CD4-positive, alpha-beta T cell treated with Interleukin-15 for 4 hours (primary cell): Measurements from ENCODE around the gene S100A5.

Experiments
- DNase-seq: peaks from one replicate; pipeline ENCODE4 v3.0.0-alpha.2; 2020; ENCODE audit warnings: low spot score

Gene S100A5

DNA sequence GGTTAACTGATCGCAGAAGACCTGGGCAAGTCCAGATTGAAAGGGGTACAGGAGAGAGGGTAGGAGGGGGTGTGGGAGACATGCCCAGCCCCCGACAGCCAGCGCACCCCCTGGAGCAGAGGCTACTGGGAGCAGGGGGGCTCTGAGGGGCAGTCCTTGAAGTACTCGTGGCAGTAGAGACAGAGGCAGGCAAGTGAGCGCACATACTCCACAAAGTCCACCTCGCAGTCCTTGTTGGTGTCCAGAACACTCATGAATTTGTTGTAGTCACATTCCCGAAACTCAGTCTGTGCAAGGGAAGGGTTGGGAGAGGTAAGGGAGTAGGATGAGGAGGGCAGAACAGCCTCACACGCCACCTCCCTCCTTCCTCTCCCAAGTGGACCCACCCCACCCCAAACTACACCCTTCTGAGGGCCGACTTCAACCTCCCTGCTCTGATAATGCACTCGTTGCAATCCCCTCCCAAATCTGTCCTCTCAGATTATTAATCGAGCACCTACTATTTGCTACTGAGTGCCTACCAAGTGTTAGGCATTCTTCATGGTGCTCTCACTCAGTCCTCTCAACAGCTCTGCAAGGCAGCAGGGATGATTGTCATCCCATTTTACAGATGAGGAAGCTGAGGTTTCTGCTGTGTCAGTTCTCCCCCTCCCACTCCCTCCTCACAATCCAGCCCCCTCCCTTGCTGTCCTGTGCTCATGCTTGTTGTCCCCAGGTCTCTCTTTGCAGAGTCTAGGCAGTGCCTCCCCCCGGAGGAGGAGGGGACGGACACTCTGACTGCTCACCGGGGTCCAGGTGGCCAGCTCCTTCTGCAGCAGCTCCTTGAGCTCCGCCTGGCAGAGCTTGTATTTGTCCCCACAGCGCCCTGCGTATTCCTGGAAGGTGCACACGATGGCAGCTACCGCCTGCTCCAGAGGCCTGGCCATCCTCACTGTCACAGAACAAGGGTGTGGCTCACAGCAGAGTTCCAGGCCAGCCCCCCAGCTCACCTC lies 7.1 kb upstream of the S100A5 start:
- no peak for DNase-seq

GRCh38 chr1:153546796-153547559 lies 6.2 kb upstream of the S100A5 start:
- no peak for DNase-seq

- DNase-seq: no peak
Observed at GRCh38 chr1:153546371-153546770, 5.6 kb upstream of the S100A5 start.

DNA sequence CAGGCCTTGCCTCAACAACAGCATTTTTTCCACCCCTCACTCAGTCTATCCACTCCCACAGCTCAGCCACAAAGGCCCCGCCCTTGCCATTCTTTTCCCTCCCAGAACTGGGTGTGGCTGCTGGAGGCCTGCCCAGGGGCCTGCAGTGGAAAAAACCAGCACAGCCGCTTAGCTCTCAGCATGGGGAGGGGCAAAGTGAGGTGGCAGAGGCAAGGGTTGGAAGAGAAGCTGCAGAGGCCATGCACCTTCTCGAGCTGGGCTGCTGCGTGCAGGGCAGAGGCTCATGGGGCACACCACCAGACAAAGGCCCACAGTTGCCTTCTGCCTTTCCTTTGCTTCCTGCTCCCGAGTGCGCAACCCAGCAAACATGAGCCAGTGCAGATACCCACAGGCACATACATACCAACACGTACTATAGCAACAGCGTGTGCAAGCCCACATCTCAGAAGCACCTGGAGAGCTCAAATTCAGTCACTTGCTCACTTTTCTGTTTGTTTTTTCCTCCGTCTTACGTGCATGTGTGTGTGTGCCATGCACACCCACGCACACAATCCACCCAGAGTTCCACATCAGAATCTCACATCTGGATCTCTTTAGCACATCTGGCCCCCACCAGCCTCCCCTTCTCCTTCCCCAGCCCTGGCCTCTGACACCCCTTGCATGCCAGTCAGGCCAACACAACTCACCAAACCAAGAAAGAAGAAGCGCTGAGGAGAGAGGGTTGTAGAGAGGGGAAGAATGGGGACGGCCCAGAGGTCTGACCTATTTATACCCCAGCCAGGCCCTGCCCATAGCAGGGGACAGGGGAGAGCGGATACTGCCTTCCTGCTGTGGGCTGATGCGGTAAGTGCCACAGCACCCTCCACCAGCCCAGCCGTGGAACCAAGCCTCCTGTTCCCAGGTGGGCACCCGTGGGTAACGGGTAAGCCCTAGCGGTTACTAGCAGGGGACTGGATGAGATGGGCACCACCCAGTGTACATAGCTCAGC lies 4.6 kb upstream of the S100A5 start, which contains the start of gene S100A4:
S100A4 (minus strand) TSS at position 740 of the 989 bp plus-strand sequence. CDS start 1,012 bp downstream, outside the sequence.
- DNase-seq: peak; percentile 93

DNA sequence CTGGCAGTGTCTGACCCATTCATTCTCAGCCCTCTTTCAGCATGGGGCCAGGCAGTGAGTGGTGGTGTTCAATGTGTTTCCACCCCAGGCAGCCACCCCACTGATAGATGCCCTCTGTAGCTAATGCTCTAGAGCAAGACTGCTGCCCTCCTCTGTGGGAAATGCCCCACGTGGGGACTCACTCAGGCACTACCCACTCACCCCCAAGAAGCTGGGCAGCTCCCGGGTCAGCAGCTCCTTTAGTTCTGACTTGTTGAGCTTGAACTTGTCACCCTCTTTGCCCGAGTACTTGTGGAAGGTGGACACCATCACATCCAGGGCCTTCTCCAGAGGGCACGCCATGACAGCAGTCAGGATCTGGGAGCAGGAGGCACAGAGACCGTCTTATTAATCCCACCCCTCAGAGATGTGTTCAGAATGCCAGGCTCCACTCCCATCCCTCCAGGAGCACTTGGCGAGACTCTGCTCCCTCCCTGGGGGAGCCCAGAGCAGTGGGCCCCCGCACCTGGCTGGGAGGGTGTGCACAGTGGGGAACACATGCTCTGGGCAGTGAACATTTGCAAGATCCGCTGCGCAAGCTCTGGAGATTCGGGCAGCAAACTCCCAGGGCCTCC lies 3.8 kb upstream of the S100A5 start:
- DNase-seq: no peak

DNA sequence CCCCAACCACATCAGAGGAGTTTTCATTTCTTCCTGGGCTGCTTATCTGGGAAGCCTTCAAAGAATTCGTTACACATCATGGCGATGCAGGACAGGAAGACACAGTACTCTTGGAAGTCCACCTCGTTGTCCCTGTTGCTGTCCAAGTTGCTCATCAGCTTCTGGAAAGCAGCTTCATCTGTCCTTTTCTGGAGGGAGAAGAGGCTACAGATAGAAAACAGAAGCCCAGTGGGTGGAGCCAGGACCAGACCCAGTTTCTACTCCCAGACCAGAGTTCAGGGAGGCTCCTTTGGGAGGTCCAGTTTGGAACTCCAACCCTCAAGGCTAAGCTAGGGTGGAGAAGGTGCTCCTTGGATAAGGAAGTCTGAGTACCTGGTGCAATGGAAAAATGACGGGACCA lies 3.0 kb upstream of the S100A5 start:
- DNase-seq: no peak

DNA sequence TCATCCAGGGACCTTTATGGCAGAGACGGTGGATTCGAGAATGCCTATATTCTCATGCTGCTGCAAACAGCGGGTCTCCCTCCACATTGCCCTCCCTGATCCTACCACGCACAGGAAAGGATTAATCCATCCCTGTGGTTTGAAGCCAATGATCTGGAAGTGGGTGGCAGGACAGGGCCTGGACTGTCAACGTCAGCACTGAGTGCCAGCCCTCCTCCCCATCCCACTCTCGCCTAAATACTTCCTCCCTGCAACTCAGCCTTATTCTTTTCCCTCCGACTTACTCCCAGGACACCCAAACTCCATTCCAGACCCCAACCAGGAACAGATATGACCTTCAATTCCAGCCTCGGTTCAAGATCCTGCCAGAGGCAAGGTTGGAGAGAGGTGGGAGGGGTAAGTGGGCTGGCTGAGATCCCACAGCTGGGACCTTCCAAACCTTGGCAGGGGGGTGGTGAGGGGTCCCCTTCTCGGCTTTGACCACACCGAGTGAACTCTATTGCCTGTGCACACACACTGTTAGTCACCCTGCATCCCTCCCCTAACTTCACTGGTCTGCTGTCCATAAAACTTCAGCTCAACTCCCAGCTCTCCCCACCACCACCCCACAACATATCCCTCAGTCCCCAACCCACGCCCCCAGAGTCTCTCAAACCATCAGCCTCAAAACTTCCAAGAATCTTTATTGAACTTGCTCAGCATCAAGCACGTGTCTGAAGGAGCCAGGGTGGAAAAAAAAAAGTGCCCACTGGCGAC lies 2.4 kb upstream of the S100A5 start:
- no peak for DNase-seq

DNA sequence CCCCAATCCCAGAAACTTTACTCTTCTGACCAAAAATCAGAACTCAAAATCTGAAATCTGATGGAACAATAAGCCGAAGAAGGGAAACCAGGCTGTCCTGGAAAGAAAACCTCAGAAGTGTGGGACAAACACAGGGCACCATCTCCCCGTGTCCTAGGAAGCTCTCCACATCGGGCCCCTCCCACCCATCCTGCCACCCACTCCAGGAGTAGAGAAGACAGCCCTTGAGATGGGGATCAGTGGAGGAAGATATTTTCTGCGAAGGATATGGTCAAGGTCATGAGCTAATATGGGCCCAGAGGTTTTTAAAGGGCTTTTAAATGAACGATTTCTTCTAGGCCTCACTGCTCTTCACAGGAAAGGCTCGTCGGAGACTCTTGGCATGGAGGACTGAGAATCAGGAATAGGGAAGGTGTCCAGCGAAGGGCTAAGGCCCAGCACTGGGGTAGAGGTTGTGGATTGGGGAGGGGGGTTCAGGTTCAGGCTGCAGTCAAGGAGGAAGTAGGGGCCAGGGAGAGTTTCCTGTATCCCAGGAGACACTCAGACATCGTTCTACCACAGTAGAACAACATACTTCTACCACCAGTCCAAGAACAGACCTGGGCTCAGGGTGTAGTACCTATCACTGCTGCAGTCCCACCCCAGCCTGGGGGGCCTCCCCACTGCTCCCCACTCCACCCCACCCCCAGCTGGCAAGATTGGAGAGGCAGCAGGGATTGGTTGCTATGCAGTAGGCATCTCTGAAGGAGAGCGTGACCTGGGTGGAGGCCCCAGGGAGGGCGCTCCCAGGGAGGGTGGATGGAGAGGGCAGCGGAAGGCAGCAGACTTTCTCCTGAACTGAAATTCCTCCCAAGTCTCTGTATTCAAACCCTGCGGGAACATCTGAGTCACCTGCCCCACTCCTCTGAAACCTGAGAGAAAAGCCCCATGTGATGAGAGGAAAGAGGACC lies 1.2 kb upstream of the S100A5 start:
- DNase-seq: no peak

DNA sequence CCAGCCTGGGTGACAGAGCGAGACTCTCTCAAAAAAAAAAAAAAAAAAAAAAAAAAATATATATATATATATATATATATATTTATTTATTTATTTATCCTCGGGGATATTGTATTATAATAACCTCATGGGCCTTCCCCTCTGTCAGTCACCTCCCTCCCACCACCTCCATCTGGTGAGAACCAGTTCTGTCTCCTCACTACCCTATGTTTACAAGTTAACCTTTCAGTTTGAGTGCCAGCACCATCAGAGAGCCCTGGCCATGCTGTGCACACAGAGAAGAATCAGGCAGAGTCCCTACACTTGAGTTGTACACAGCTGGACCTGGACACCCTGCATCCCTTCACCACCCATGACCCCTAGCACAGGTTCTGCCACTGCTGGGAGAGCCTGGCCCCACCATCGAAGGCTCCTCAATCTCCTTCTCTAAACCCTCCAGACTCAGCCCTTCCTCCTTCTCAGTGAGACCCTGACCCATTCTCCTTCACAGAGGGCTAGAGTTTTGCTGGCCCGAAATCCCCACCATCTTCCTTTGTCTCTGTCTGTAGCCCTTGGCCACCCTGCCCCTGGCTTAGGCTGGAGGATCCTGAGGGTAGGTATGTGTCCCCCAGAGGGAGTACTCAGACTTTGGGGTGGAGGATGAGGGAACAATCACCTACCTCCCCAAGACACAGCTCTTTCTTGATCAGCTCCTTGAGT lies 1.2 kb downstream of the S100A5 start:
- no peak for DNase-seq

DNA sequence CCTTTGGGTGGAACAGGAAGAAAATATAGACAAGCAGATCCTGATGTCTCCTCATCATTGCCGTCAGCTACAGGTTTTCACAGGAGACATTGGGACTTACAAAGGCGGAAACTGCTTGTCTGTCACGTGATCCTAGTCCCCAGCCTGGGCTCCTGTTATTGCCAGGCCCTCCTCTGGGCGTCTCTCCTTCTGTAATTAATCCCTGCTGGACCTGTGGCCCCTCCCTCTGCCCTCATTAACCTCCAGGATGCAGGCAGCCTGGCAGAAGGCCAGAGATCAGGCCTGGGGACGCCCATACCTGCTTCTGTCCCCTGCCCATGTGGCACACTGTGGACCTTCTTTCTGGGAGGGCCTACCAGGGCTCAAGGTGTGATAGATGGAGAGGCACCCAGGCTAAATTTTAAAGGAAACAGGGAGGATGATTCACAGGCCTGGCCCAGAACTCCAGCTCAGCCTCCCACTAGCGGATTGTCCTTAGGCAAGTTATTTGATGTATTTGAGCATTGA lies 2.4 kb downstream of the S100A5 start:
- no peak for DNase-seq

DNA sequence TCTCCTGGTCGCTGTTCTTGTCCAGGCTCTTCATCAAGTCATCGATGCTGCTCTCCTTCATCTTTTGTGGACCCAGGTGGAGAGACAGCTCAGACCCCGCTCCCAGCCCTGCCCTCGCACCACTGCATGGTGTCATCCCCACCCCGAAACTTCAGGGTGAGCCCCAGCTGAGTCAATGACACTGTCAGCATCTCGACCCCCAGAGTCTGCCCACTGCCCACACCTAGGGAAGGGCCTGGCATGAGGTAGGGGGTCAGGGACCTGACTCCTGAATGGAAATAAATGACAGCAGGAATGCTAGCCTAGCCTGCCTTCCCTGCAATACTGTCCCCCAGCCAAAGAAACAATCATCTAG lies 3.4 kb downstream of the S100A5 start:
- DNase-seq: no peak

- no peak for DNase-seq
Observed at GRCh38 chr1:153536671-153537375, 3.9 kb downstream of the S100A5 start.

GRCh38 chr1:153536012-153536670 lies 4.6 kb downstream of the S100A5 start:
- DNase-seq: peak; percentile 88

GRCh38 chr1:153535242-153536011 lies 5.3 kb downstream of the S100A5 start, which contains the start of gene S100A6:
S100A6 (minus strand) TSS chr1:153535991; CDS start chr1:153535339, 652 bp downstream.
- DNase-seq: peak; percentile 65

DNA sequence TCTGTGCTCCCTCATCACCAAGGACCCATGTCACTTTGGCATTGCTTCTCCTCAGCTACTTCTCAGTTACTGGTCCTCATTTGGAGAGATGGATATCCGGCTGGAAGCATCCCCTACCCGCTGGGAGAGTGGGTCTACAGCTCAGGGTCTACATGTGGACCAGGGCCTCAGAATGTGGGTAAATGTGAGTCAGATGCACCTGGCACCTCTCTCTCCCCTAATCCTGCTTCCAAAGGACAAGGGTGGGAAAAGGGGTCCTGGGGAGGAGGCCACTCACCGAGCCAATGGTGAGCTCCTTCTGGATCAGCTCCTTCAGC lies 5.9 kb downstream of the S100A5 start:
- no peak for DNase-seq

- no peak for DNase-seq
Observed at GRCh38 chr1:153534226-153534924, 6.4 kb downstream of the S100A5 start.
